Activated CD8-positive, alpha-beta memory T cell treated with anti-CD3 and anti-CD28 coated beads for 1 hour (primary cell): ENCODE results near the gene CMTM8.
"Not testable (repeated sequence)": the region's sequence is repeated elsewhere in the genome, so short reads cannot be mapped to it uniquely, and the experiment has no call there.

ENCODE experiments used
- DNase-seq, 2 donors: peaks; one replicate each; pipeline ENCODE4 v3.0.0-alpha.2; 2020; ENCODE audit warnings: low read depth in 1 of 2; ENCODE audit errors: extremely low read depth in 1 of 2

Gene CMTM8

GRCh38 chr3:32238453-32239306 lies at the start of gene CMTM8:
CMTM8 (plus strand) TSS chr3:32238680; CDS start chr3:32238973, 293 bp downstream.
- peak; percentile 4 to 42 for DNase-seq

GRCh38 chr3:32189693-32190092 lies 48.8 kb upstream of the CMTM8 start:
- DNase-seq, result no peak

- DNase-seq, result not testable (repeated sequence)
These were observed 47.9 kb upstream of the CMTM8 start for GRCh38 chr3:32190556-32190955.

- DNase-seq, result no peak
These were observed 45.4 kb upstream of the CMTM8 start for GRCh38 chr3:32193101-32193500.

- DNase-seq, result no peak
These were observed 43.8 kb upstream of the CMTM8 start for GRCh38 chr3:32194653-32195052.

GRCh38 chr3:32195995-32196540 lies 42.4 kb upstream of the CMTM8 start:
- no peak for DNase-seq

GRCh38 chr3:32197991-32198390 lies 40.5 kb upstream of the CMTM8 start:
- no peak for DNase-seq

GRCh38 chr3:32198714-32199113 lies 39.8 kb upstream of the CMTM8 start:
- DNase-seq, result no peak

GRCh38 chr3:32200490-32200889 lies 38.0 kb upstream of the CMTM8 start:
- DNase-seq, result no peak

GRCh38 chr3:32200992-32201758 lies 37.3 kb upstream of the CMTM8 start:
- no peak for DNase-seq

- no peak for DNase-seq
These were observed 36.0 kb upstream of the CMTM8 start for GRCh38 chr3:32202496-32202895.

GRCh38 chr3:32203854-32204253 lies 34.6 kb upstream of the CMTM8 start:
- DNase-seq, result no peak

GRCh38 chr3:32208447-32208846 lies 30.0 kb upstream of the CMTM8 start:
- no peak for DNase-seq

GRCh38 chr3:32215185-32215584 lies 23.3 kb upstream of the CMTM8 start:
- no peak for DNase-seq

- no peak for DNase-seq
These were observed 22.2 kb upstream of the CMTM8 start for GRCh38 chr3:32216172-32216783.

- no peak for DNase-seq
These were observed 21.1 kb upstream of the CMTM8 start for GRCh38 chr3:32217339-32217738.

- no peak for DNase-seq
These were observed 18.9 kb upstream of the CMTM8 start for GRCh38 chr3:32219537-32219936.

GRCh38 chr3:32220006-32220405 lies 18.5 kb upstream of the CMTM8 start:
- DNase-seq, result no peak

GRCh38 chr3:32222950-32223349 lies 15.5 kb upstream of the CMTM8 start:
- no peak for DNase-seq

GRCh38 chr3:32224016-32224516 lies 14.4 kb upstream of the CMTM8 start:
- no peak for DNase-seq

- no peak for DNase-seq
These were observed 11.5 kb upstream of the CMTM8 start for GRCh38 chr3:32226875-32227500.
